ENCODE data around the gene ETS1. TPM values are rescaled to one million over a fixed set of nuclear protein-coding genes. Genes with fewer than 3 reads are reported as not detected.

ETS1 gene
- total and polyA plus RNA-seq, 2 experiments from 2014 or later: 6.7 to 21.8 TPM

- Histone ChIP-seq H3K9me2 (replicated peaks; ENCODE audit: insufficient read depth) (no peaks in the 10 kb centered on the region), H3K4me1 (ENCODE audit: insufficient read depth) (peaks cover 23% of the 10 kb centered on the region), H4K20me1 (ENCODE audit: insufficient read depth, poor library complexity, severe bottlenecking) (no peaks in the 10 kb centered on the region), H3K27me3 (no peaks in the 10 kb centered on the region), H3K4me2 (no peak overlapping the region), H2AFZ (no peak overlapping the region), H3K4me3 (no peak overlapping the region), H3K27ac (peak overlapping the region; percentile 34), H3K9me3 (ENCODE audit: low read depth) (no peaks in the 10 kb centered on the region), H3K36me3 (replicated peaks; ENCODE audit: insufficient read depth, low read depth) (no peaks in the 10 kb centered on the region), H3K79me2 (peaks cover 17% of the 10 kb centered on the region)
- no peak for TF ChIP-seq EZH2phosphoT487 (IDR thresholded peaks at IDR 0.05; ENCODE audit: low read depth, severe bottlenecking, unreplicated experiment)
- no peak for TF ChIP-seq EZH2 (IDR thresholded peaks at IDR 0.05; ENCODE audit: borderline replicate concordance)
- no peak for TF ChIP-seq CTCF (IDR thresholded peaks at IDR 0.05; ENCODE audit: poor library complexity)
- 16% methylated on average over 1 of the region's 1 CpG for WGBS (ENCODE audit: low lambda C conversion rate, missing lambda C conversion rate)
- DNase-seq (ENCODE audit: low spot score): no peak
Observed at GRCh38 chr11:128476049-128476448, 111.3 kb downstream of the ETS1 start.

GRCh38 chr11:128474036-128474874 lies 113.1 kb downstream of the ETS1 start:
- peaks cover 23% of the 10 kb centered on the region for H3K79me2 ChIP-seq
- H3K9me2 ChIP-seq (replicated peaks; ENCODE audit: insufficient read depth): no peaks in the 10 kb centered on the region
- no peak overlapping the region for H3K4me2 ChIP-seq
- H3K36me3 ChIP-seq (replicated peaks; ENCODE audit: insufficient read depth, low read depth): no peaks in the 10 kb centered on the region
- no peak overlapping the region for H3K4me3 ChIP-seq
- TF ChIP-seq EZH2phosphoT487 (IDR thresholded peaks at IDR 0.05; ENCODE audit: low read depth, severe bottlenecking, unreplicated experiment) (no peak), EZH2 (IDR thresholded peaks at IDR 0.05; ENCODE audit: borderline replicate concordance) (no peak), CTCF (IDR thresholded peaks at IDR 0.05; ENCODE audit: poor library complexity) (no peak)
- H3K27ac ChIP-seq: peak overlapping the region; percentile 11
- WGBS (ENCODE audit: low lambda C conversion rate, missing lambda C conversion rate): 77% methylated on average over 8 of the region's 8 CpGs
- H3K9me3 ChIP-seq (ENCODE audit: low read depth): no peaks in the 10 kb centered on the region
- peaks cover 23% of the 10 kb centered on the region for H3K4me1 ChIP-seq (ENCODE audit: insufficient read depth)
- H4K20me1 ChIP-seq (ENCODE audit: insufficient read depth, poor library complexity, severe bottlenecking): no peaks in the 10 kb centered on the region
- no peak overlapping the region for H2AFZ ChIP-seq
- DNase-seq (ENCODE audit: low spot score): no peak
- H3K27me3 ChIP-seq: no peaks in the 10 kb centered on the region

GRCh38 chr11:128473636-128474035 lies 113.7 kb downstream of the ETS1 start:
- Histone ChIP-seq H3K27me3 (no peaks in the 10 kb centered on the region), H3K79me2 (peaks cover 23% of the 10 kb centered on the region), H3K4me3 (no peak overlapping the region), H3K27ac (no peak overlapping the region), H3K9me3 (ENCODE audit: low read depth) (no peaks in the 10 kb centered on the region), H3K4me2 (no peak overlapping the region), H3K36me3 (replicated peaks; ENCODE audit: insufficient read depth, low read depth) (no peaks in the 10 kb centered on the region), H4K20me1 (ENCODE audit: insufficient read depth, poor library complexity, severe bottlenecking) (no peaks in the 10 kb centered on the region), H2AFZ (no peak overlapping the region), H3K9me2 (replicated peaks; ENCODE audit: insufficient read depth) (no peaks in the 10 kb centered on the region), H3K4me1 (ENCODE audit: insufficient read depth) (peaks cover 24% of the 10 kb centered on the region)
- DNase-seq (ENCODE audit: low spot score): no peak
- 90% methylated on average over 4 of the region's 4 CpGs for WGBS (ENCODE audit: low lambda C conversion rate, missing lambda C conversion rate)
- TF ChIP-seq EZH2phosphoT487 (IDR thresholded peaks at IDR 0.05; ENCODE audit: low read depth, severe bottlenecking, unreplicated experiment) (no peak), EZH2 (IDR thresholded peaks at IDR 0.05; ENCODE audit: borderline replicate concordance) (no peak), CTCF (IDR thresholded peaks at IDR 0.05; ENCODE audit: poor library complexity) (no peak)
